Measurements from ENCODE around the gene FURIN. TPM values are rescaled to one million over a fixed set of nuclear protein-coding genes. Genes with fewer than 3 reads are reported as not detected.
"Not testable (repeated sequence)": the region's sequence is repeated elsewhere in the genome, so short reads cannot be mapped to it uniquely, and the experiment has no call there.

The FURIN gene
- polyA plus RNA-seq, 2 donors: 21.0 to 22.3 TPM

DNA sequence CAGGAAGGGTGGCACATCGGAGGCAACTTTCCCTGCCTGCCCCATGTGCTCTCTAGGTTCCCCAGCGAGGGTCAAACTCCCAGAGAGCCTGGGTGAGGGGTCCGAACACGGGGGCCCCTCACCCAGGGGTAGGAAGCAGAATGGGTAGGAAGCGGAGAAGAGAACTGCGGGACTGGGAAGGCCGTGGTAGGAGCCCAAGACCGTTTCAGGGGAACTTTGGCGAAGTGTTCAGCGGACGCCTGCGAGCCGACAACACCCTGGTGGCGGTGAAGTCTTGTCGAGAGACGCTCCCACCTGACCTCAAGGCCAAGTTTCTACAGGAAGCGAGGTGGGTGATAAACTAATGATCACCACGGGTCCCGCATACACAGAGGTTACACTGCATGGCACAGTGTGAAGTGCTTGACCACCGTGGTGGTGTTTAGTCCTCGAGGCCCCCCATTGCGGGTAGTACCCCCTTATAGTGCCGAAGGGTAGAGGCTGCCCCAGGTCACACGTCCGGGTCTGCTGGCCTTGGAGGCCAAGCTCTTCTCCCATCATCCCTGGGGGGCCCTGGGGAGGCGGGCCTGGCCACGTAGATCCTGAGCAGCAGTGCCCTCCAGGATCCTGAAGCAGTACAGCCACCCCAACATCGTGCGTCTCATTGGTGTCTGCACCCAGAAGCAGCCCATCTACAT, 24.2 kb downstream of the FURIN start:
- no peaks in the 10 kb centered on the region for H3K9me3 ChIP-seq (ENCODE audit: control insufficient read depth in 2 of 2, insufficient read depth in 1 of 2, low read depth in 1 of 2, low read length in 1 of 2)
- WGBS, 2 donors: 94 to 95% methylated on average over 29 of the region's 29 CpGs
- H3K27ac ChIP-seq (ENCODE audit: low read depth in 2 of 2, low read length in 1 of 2): no peak overlapping the region
- H3K4me1 ChIP-seq (ENCODE audit: control insufficient read depth in 2 of 2, insufficient read depth in 2 of 2, low read length in 1 of 2): no peaks in the 10 kb centered on the region
- peaks cover 13 to 21% of the 10 kb centered on the region in 2 donors for H3K36me3 ChIP-seq (ENCODE audit: control insufficient read depth in 2 of 2, insufficient read depth in 2 of 2, low read length in 1 of 2)
- H3K27me3 ChIP-seq (ENCODE audit: control insufficient read depth in 1 of 2, insufficient read depth in 2 of 2, low read length in 2 of 2): no peaks in the 10 kb centered on the region
- no peak overlapping the region for H3K4me3 ChIP-seq (ENCODE audit: low read depth in 1 of 2, low read length in 2 of 2)

DNA sequence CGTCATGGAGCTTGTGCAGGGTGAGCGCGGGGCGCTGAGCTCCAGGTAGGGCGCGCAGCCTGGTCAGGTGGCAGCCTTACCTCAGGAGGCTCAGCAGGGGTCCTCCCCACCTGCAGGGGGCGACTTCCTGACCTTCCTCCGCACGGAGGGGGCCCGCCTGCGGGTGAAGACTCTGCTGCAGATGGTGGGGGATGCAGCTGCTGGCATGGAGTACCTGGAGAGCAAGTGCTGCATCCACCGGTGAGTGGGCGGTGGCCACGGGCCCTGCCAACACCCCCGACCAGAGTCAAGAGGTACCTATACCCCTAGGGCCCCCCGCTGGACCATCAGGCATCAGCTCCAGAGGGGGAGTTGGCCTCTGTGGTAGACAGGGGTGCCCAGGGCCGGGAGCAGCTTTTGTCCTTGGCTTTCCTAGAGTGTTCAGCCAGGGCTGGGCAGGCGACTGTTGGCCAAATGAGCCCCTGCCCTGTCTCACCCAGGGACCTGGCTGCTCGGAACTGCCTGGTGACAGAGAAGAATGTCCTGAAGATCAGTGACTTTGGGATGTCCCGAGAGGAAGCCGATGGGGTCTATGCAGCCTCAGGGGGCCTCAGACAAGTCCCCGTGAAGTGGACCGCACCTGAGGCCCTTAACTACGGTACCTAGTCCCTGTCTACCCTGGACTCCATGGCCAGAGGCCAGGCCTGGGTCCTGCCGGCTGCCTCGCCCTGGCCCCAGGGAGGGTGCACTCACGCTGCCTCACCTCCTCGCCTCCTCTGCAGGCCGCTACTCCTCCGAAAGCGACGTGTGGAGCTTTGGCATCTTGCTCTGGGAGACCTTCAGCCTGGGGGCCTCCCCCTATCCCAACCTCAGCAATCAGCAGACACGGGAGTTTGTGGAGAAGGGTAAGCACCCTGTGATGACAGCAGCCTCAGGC, 25.0 kb downstream of the FURIN start:
- 92% methylated on average over 33 of the region's 33 CpGs for WGBS, 2 donors
- no peaks in the 10 kb centered on the region for H3K27me3 ChIP-seq (ENCODE audit: control insufficient read depth in 1 of 2, insufficient read depth in 2 of 2, low read length in 2 of 2)

DNA sequence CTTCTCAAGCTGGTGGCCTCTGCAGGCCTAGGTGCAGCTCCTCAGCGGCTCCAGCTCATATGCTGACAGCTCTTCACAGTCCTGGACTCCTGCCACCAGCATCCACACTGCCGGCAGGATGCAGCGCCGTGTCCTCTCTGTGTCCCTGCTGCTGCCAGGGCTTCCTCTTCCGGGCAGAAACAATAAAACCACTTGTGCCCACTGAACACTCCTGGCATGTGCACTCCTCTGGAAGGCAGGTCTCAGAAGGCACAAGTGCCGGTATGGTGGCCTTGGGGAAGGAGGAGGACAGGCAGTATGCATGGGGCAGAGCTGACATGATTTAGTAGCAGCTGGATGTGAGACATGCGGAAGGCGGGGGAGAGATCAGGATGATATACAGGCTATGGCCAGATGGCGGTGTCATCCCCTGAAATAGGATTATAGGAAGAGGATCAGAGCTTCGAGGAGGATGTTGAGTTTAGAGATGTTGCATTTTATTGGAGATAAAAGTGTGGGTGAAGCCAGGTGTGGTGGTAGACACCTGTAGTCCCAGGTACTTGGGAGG, 27.3 kb downstream of the FURIN start:
- H3K27me3 ChIP-seq (ENCODE audit: control insufficient read depth in 1 of 2, insufficient read depth in 2 of 2, low read length in 2 of 2): no peaks in the 10 kb centered on the region
- WGBS, 2 donors: 76 to 77% methylated on average over 10 of the region's 10 CpGs
- no peaks in the 10 kb centered on the region for H3K9me3 ChIP-seq (ENCODE audit: control insufficient read depth in 2 of 2, insufficient read depth in 1 of 2, low read depth in 1 of 2, low read length in 1 of 2)
- H3K4me3 ChIP-seq (ENCODE audit: low read depth in 1 of 2, low read length in 2 of 2): no peak overlapping the region
- H3K27ac ChIP-seq (ENCODE audit: low read depth in 2 of 2, low read length in 1 of 2): no peak overlapping the region
- H3K36me3 ChIP-seq (ENCODE audit: control insufficient read depth in 2 of 2, insufficient read depth in 2 of 2, low read length in 1 of 2): peaks cover 13 to 15% of the 10 kb centered on the region in 2 donors
- no peaks in the 10 kb centered on the region for H3K4me1 ChIP-seq (ENCODE audit: control insufficient read depth in 2 of 2, insufficient read depth in 2 of 2, low read length in 1 of 2)

More for the DNA sequence above, 25.0 kb downstream of the FURIN start:
- Histone ChIP-seq H3K4me3 (ENCODE audit: low read depth in 1 of 2, low read length in 2 of 2) (no peak overlapping the region), H3K27ac (ENCODE audit: low read depth in 2 of 2, low read length in 1 of 2) (no peak overlapping the region), H3K4me1 (ENCODE audit: control insufficient read depth in 2 of 2, insufficient read depth in 2 of 2, low read length in 1 of 2) (no peaks in the 10 kb centered on the region), H3K9me3 (ENCODE audit: control insufficient read depth in 2 of 2, insufficient read depth in 1 of 2, low read depth in 1 of 2, low read length in 1 of 2) (no peaks in the 10 kb centered on the region), H3K36me3 (ENCODE audit: control insufficient read depth in 2 of 2, insufficient read depth in 2 of 2, low read length in 1 of 2) (peaks cover 13 to 21% of the 10 kb centered on the region in 2 donors)

GRCh38 chr15:90897131-90897655, 28.8 kb downstream of the FURIN start:
- not testable (repeated sequence) for H3K27ac ChIP-seq (ENCODE audit: low read depth in 2 of 2, low read length in 1 of 2); H3K27me3 ChIP-seq (ENCODE audit: control insufficient read depth in 1 of 2, insufficient read depth in 2 of 2, low read length in 2 of 2); H3K9me3 ChIP-seq (ENCODE audit: control insufficient read depth in 2 of 2, insufficient read depth in 1 of 2, low read depth in 1 of 2, low read length in 1 of 2); H3K4me3 ChIP-seq (ENCODE audit: low read depth in 1 of 2, low read length in 2 of 2); H3K4me1 ChIP-seq (ENCODE audit: control insufficient read depth in 2 of 2, insufficient read depth in 2 of 2, low read length in 1 of 2)
- peaks cover 10 to 15% of the 10 kb centered on the region in 2 donors for H3K36me3 ChIP-seq (ENCODE audit: control insufficient read depth in 2 of 2, insufficient read depth in 2 of 2, low read length in 1 of 2)
- WGBS, 2 donors: 87 to 93% methylated on average over 14 of the region's 14 CpGs

DNA sequence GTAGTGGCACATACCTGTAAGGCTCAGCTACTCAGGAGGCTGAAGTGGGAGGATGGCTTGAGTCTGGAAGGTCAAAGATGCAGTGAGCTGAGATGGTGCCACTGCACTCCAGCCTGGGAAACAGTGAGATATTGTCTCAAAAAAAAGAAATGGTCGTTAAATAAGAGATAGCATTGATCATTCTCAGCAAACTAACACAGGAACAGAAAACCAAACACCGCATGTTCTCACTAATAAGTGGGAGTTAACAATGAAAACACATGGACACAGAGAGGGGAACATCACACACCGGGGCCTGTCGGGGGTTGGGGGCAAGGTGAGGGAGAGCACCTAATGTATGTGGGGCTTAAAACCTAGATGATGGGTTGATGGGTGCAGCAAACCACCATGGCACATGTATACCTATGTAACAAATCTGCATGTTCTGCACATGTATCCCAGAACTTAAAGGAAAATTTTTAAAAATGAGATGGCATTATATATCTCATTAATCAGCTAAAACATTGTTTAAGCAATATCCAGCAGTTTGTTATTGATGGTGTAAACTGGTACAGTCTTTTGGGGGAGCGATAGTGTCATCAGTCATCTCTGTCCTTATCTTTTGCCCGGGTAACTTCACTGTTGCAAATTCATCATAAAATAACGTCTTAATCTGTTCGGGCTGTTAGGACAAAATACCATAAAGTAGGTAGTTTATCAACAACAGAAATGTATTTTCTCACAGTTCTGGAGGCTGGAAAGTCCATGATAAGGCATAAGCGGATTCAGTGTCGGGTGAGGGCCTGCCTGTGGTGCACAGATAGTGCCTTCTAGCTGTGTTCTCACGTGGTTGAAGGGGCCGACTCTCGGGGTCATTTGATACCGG, 33.0 kb downstream of the FURIN start:
- Histone ChIP-seq H3K27me3 (ENCODE audit: control insufficient read depth in 1 of 2, insufficient read depth in 2 of 2, low read length in 2 of 2) (no peaks in the 10 kb centered on the region), H3K9me3 (ENCODE audit: control insufficient read depth in 2 of 2, insufficient read depth in 1 of 2, low read depth in 1 of 2, low read length in 1 of 2) (no peaks in the 10 kb centered on the region), H3K4me1 (ENCODE audit: control insufficient read depth in 2 of 2, insufficient read depth in 2 of 2, low read length in 1 of 2) (peaks cover 0 to 4% of the 10 kb centered on the region in 2 donors), H3K36me3 (ENCODE audit: control insufficient read depth in 2 of 2, insufficient read depth in 2 of 2, low read length in 1 of 2) (peaks cover 10 to 15% of the 10 kb centered on the region in 2 donors), H3K27ac (ENCODE audit: low read depth in 2 of 2, low read length in 1 of 2) (peak overlapping the region; percentile 66 to 89), H3K4me3 (ENCODE audit: low read depth in 1 of 2, low read length in 2 of 2) (no peak overlapping the region)
- 49 to 59% methylated on average over 14 of the region's 14 CpGs for WGBS, 2 donors

DNA sequence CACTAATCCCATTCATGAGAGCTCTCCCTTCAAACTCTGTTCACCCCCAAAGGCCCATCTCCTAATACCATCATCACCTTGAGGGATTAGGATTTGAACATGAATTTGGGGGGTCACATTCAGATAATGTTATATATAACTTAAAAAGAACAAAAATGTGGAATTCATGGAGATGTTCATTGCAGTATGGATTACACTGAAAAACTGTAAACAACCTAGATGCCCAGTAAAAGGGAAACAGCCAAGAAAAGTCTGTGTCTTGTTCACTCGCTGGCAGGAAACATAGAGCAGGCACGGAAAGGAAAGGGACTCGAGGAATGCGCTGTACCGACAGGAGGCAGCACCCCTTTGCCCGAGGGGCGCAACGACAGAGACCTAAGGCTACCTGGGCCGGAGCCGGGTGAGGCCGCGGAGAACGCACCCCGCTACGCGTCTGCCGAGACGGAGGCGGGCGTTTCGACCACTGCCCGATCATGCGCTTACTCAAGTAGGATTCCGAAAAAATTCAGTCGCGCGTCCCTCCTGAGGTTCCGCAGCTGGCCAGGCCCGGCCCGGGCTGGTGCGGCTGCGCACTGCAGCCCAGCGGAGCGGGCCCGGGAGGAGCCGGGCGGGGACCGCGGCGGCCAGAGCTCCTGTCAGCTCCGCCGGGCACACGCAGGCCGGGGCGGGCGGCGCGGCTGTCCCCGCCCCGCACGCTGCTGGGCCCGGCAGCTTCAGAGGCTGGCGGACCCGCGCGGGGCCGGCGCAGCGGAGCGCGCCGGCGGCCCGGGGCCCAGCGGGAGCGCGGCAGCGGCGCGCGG, 33.9 kb downstream of the FURIN start:
- H3K27me3 ChIP-seq (ENCODE audit: control insufficient read depth in 1 of 2, insufficient read depth in 2 of 2, low read length in 2 of 2): no peaks in the 10 kb centered on the region
- WGBS, 2 donors: 0% methylated on average over 67 to 71 of the region's 71 CpGs

DNA sequence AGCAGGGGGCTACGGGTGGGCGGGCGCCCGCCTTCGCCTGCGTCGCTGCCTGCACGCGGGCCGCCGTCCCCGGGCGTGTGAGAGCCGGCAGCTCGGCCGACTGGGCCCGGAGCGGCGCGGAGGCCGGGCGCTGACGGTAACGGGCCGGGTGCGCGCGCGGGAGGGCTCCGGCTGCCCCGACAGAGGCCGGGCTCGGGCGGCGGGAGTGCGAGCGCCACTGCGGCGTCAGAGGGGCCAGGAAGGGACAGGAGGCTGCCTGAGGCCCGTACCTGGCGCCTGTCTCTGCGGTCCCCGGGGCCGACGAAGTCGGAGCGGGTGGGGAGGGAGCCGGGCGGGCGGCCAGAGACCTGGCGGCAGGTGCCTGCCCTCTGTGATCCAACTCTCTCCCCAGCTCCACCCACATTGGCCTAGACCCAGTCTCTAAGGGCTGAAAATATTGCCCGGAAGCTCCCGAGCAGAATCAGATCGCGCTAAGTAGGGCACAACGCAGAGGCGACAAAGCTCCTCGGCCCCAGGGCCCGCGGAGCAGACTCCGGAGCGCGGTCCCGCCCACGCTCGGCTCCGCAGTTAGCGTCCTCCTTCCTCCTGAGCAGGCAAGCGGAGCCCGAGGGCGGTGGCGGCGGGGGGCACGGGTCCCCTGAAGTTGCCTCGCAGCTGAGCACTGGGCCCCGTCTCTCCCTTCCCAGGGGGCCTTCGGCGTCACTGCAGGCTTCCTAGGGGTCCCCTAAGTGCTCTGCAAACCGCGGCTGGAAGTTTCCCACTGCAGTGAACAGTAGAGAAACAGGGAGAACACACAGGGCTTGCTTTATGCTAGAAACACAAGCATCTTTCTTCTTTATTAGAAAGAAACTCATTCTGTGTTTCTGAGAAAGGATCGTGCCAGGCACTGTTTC, 34.7 kb downstream of the FURIN start, which contains the start of gene MAN2A2:
TSS of gene MAN2A2 (plus strand) at position 463 of the 893 bp plus-strand sequence. CDS start 906 bp downstream, outside the sequence.
- Histone ChIP-seq H3K27ac (ENCODE audit: low read depth in 2 of 2, low read length in 1 of 2) (peak within 1 kb of the TSS; percentile 89 to 97), H3K9me3 (ENCODE audit: control insufficient read depth in 2 of 2, insufficient read depth in 1 of 2, low read depth in 1 of 2, low read length in 1 of 2) (no peaks in the 10 kb centered on the region), H3K36me3 (ENCODE audit: control insufficient read depth in 2 of 2, insufficient read depth in 2 of 2, low read length in 1 of 2) (peaks cover 22 to 26% of the 10 kb centered on the region in 2 donors), H3K27me3 (ENCODE audit: control insufficient read depth in 1 of 2, insufficient read depth in 2 of 2, low read length in 2 of 2) (no peaks in the 10 kb centered on the region), H3K4me1 (ENCODE audit: control insufficient read depth in 2 of 2, insufficient read depth in 2 of 2, low read length in 1 of 2) (peaks cover 0 to 4% of the 10 kb centered on the region in 2 donors), H3K4me3 (ENCODE audit: low read depth in 1 of 2, low read length in 2 of 2) (peak within 1 kb of the TSS; percentile 73 to 85)
- 0 to 1% methylated on average over 65 to 81 of the region's 81 CpGs for WGBS, 2 donors

More for the DNA sequence above, 33.9 kb downstream of the FURIN start:
- Histone ChIP-seq H3K27ac (ENCODE audit: low read depth in 2 of 2, low read length in 1 of 2) (peak overlapping the region; percentile 89 to 97), H3K36me3 (ENCODE audit: control insufficient read depth in 2 of 2, insufficient read depth in 2 of 2, low read length in 1 of 2) (peaks cover 16 to 23% of the 10 kb centered on the region in 2 donors), H3K4me1 (ENCODE audit: control insufficient read depth in 2 of 2, insufficient read depth in 2 of 2, low read length in 1 of 2) (peaks cover 0 to 4% of the 10 kb centered on the region in 2 donors), H3K9me3 (ENCODE audit: control insufficient read depth in 2 of 2, insufficient read depth in 1 of 2, low read depth in 1 of 2, low read length in 1 of 2) (no peaks in the 10 kb centered on the region), H3K4me3 (ENCODE audit: low read depth in 1 of 2, low read length in 2 of 2) (peak overlapping the region; percentile 73 to 85)
